ENCODE data around the gene SOBP.

- TF ChIP-seq, protein P1, sequence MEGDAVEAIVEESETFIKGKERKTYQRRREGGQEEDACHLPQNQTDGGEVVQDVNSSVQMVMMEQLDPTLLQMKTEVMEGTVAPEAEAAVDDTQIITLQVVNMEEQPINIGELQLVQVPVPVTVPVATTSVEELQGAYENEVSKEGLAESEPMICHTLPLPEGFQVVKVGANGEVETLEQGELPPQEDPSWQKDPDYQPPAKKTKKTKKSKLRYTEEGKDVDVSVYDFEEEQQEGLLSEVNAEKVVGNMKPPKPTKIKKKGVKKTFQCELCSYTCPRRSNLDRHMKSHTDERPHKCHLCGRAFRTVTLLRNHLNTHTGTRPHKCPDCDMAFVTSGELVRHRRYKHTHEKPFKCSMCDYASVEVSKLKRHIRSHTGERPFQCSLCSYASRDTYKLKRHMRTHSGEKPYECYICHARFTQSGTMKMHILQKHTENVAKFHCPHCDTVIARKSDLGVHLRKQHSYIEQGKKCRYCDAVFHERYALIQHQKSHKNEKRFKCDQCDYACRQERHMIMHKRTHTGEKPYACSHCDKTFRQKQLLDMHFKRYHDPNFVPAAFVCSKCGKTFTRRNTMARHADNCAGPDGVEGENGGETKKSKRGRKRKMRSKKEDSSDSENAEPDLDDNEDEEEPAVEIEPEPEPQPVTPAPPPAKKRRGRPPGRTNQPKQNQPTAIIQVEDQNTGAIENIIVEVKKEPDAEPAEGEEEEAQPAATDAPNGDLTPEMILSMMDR (IDR thresholded peaks at IDR 0.05), result no peak
- TF ChIP-seq CHD4 (IDR thresholded peaks at IDR 0.05; ENCODE audit: borderline replicate concordance) (no peak), TP53 (CRISPR knock-in tag; IDR thresholded peaks at IDR 0.05) (no peak)
- TF ChIP-seq, protein P2, sequence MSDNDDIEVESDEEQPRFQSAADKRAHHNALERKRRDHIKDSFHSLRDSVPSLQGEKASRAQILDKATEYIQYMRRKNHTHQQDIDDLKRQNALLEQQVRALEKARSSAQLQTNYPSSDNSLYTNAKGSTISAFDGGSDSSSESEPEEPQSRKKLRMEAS (IDR thresholded peaks at IDR 0.05), result no peak
These were observed 157.0 kb downstream of the SOBP start for GRCh38 chr6:107646776-107647438.

Data from A549 (cell line).